Fibroblast of peridontal ligament (primary cell): ENCODE data around the gene CYB561.

Experiments used
- DNase-seq: peaks from one replicate; pipeline ENCODE4 v3.0.0-alpha.2; 2010; ENCODE audit errors: extremely low read depth

Gene CYB561

GRCh38 chr17:63445954-63446752, at the start of gene CYB561:
CYB561 (minus strand) TSS chr17:63446306; CDS start chr17:63437547, 8,759 bp downstream.
- peak; percentile 43 for DNase-seq

- DNase-seq: no peak
Observed at GRCh38 chr17:63495491-63495890, 49.4 kb upstream of the CYB561 start.

GRCh38 chr17:63494300-63494928, 48.3 kb upstream of the CYB561 start:
- DNase-seq: no peak

- no peak for DNase-seq
Observed at GRCh38 chr17:63493411-63493810, 47.3 kb upstream of the CYB561 start.

GRCh38 chr17:63492940-63493339, 46.8 kb upstream of the CYB561 start:
- DNase-seq: no peak

GRCh38 chr17:63491977-63492618, 46.0 kb upstream of the CYB561 start:
- no peak for DNase-seq

- no peak for DNase-seq
Observed at GRCh38 chr17:63491413-63491812, 45.3 kb upstream of the CYB561 start.

- no peak for DNase-seq
Observed at GRCh38 chr17:63490858-63491400, 44.8 kb upstream of the CYB561 start.

GRCh38 chr17:63490329-63490728, 44.2 kb upstream of the CYB561 start:
- no peak for DNase-seq

- no peak for DNase-seq
Observed at GRCh38 chr17:63489291-63489690, 43.2 kb upstream of the CYB561 start.

- DNase-seq: no peak
Observed at GRCh38 chr17:63488851-63489250, 42.7 kb upstream of the CYB561 start.

- no peak for DNase-seq
Observed at GRCh38 chr17:63487014-63487339, 40.9 kb upstream of the CYB561 start.

GRCh38 chr17:63486317-63487013, 40.4 kb upstream of the CYB561 start:
- DNase-seq: no peak

GRCh38 chr17:63483655-63484575, 37.8 kb upstream of the CYB561 start:
- DNase-seq: no peak

- no peak for DNase-seq
Observed at GRCh38 chr17:63483038-63483437, 36.9 kb upstream of the CYB561 start.

- no peak for DNase-seq
Observed at GRCh38 chr17:63482509-63482908, 36.4 kb upstream of the CYB561 start.

- no peak for DNase-seq
Observed at GRCh38 chr17:63481488-63481870, 35.4 kb upstream of the CYB561 start.

- no peak for DNase-seq
Observed at GRCh38 chr17:63480826-63481487, 34.9 kb upstream of the CYB561 start.

- DNase-seq: no peak
Observed at GRCh38 chr17:63480192-63480784, 34.2 kb upstream of the CYB561 start.
